ENCODE results near the gene GTPBP10.

DNA sequence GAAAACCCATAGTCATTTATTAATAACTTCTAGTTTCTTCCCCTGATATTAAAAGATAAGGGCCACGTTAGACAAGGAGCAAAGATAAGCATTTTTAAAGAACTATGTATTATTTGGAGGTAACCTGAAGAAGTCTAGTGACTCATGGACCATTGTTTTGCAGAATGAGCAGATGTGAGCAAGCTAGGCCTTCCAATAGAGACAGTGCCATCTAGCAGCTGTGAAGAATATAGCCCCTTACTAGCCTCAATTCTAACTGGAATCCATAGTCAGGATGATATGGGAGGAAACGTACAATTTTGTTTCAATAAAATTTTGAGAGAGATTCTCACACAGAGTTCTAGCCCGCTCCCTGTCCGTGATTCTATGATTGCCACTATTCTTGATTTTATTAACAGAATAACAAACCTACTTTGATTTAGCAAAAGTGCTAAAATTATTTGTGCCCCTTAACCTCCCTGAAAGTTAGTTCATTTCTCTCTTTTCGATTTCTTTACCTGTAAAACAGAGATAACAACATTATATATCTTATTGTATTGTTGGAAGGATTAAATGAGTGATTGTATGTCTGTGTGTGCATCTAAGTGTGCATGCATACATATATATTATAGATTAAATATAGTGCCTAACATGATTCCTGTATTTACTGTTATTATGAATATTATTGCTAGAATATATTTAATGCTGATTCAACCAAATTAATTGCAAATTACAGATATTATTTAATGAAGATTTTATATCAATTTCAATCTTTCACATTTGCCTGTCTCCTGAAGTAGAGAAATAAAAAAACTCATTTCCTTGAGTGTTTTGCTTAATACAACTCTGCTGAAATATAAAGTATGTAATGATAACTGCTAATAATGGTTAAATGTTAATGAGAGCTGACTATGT, 48.1 kb upstream of the GTPBP10 start:
- TF ChIP-seq CTCF (conservative IDR thresholded peaks at IDR 0.05 in 1 of 2, IDR thresholded peaks at IDR 0.05 in 1 of 2; ENCODE audit: extremely low read depth in 1 of 2, insufficient read depth in 1 of 2, low read depth in 1 of 2, low read length in 2 of 2) (peak; percentile 71 to 81), EZH2 (IDR thresholded peaks at IDR 0.05; ENCODE audit: borderline replicate concordance, low read length) (no peak)

Data from mammary epithelial cell (primary cell).